ENCODE data around the gene RSAD1. TPM values are rescaled to one million over a fixed set of nuclear protein-coding genes. Genes with fewer than 3 reads are reported as not detected.

RSAD1 gene
- total RNA-seq, 6 donors from 2014 or later: 26.8 to 47.3 (median 34.9) TPM

GRCh38 chr17:50461550-50462132, 17.0 kb upstream of the RSAD1 start:
- ATAC-seq (ENCODE audit: low FRiP score in 2 of 2): no peak
- Histone ChIP-seq H3K4me3 (no peak overlapping the region), H3K4me1 (peaks cover 0 to 5% (median 0%) of the 10 kb centered on the region in 4 donors), H3K27ac (no peak overlapping the region), H3K27me3 (no peaks in the 10 kb centered on the region), H3K9me3 (no peaks in the 10 kb centered on the region), H3K36me3 (peaks cover 0 to 15% (median 11%) of the 10 kb centered on the region in 4 donors)
- 94 to 99% methylated on average over 9 to 13 of the region's 14 CpGs for WGBS, 2 donors
- TF ChIP-seq POLR2AphosphoS5 (IDR thresholded peaks at IDR 0.05) (no peak), CTCF (IDR thresholded peaks at IDR 0.05) (no peak), POLR2A (IDR thresholded peaks at IDR 0.05) (no peak), EP300 (IDR thresholded peaks at IDR 0.05) (no peak)
- no peak for DNase-seq

DNA sequence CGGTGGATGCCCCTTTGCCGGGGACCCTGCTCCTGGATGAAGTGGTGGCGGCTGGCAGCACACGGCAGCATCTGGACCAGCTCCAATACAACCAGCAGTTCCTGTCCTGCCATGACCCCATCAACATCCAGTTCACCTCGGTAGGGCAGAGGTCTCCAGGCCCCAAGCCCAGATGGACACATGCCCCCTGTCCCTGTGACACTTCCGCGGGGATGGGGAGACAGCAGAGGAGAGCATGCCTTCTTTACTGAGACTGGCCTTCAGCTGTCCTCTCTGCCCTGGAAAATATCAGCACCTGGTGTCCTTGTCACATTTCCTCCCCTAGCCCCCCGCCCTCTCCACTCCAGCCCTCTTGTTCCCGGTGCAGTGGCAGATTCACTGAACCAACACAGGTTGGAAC, 16.2 kb upstream of the RSAD1 start:
- H3K4me3 ChIP-seq: no peak overlapping the region
- 70 to 88% methylated on average over 6 to 9 of the region's 9 CpGs for WGBS, 2 donors
- peaks cover 0 to 5% (median 0%) of the 10 kb centered on the region in 4 donors for H3K4me1 ChIP-seq
- TF ChIP-seq CTCF (IDR thresholded peaks at IDR 0.05) (no peak), EP300 (IDR thresholded peaks at IDR 0.05) (no peak), POLR2A (IDR thresholded peaks at IDR 0.05) (no peak), POLR2AphosphoS5 (IDR thresholded peaks at IDR 0.05) (no peak)
- no peaks in the 10 kb centered on the region for H3K9me3 ChIP-seq
- no peak overlapping the region for H3K27ac ChIP-seq
- DNase-seq: no peak
- peaks cover 0 to 6% (median 0%) of the 10 kb centered on the region in 4 donors for H3K27me3 ChIP-seq
- peaks cover 0 to 15% (median 11%) of the 10 kb centered on the region in 4 donors for H3K36me3 ChIP-seq
- ATAC-seq (ENCODE audit: low FRiP score in 2 of 2): no peak

GRCh38 chr17:50464121-50464520, 14.5 kb upstream of the RSAD1 start:
- TF ChIP-seq CTCF (IDR thresholded peaks at IDR 0.05): no peak
- no peak for TF ChIP-seq POLR2A (IDR thresholded peaks at IDR 0.05)
- no peak for TF ChIP-seq POLR2AphosphoS5 (IDR thresholded peaks at IDR 0.05)
- no peak for TF ChIP-seq EP300 (IDR thresholded peaks at IDR 0.05)
- ATAC-seq (ENCODE audit: low FRiP score in 2 of 2) (no peak), DNase-seq (no peak)
- H3K36me3 ChIP-seq: peaks cover 0 to 15% (median 11%) of the 10 kb centered on the region in 4 donors
- H3K4me3 ChIP-seq: no peak overlapping the region
- no peaks in the 10 kb centered on the region for H3K9me3 ChIP-seq
- H3K4me1 ChIP-seq: peaks cover 8 to 18% (median 9%) of the 10 kb centered on the region in 4 donors
- H3K27ac ChIP-seq: no peak overlapping the region
- 94 to 97% methylated on average over 3 of the region's 3 CpGs for WGBS, 2 donors
- H3K27me3 ChIP-seq: peaks cover 0 to 14% (median 4%) of the 10 kb centered on the region in 4 donors

DNA sequence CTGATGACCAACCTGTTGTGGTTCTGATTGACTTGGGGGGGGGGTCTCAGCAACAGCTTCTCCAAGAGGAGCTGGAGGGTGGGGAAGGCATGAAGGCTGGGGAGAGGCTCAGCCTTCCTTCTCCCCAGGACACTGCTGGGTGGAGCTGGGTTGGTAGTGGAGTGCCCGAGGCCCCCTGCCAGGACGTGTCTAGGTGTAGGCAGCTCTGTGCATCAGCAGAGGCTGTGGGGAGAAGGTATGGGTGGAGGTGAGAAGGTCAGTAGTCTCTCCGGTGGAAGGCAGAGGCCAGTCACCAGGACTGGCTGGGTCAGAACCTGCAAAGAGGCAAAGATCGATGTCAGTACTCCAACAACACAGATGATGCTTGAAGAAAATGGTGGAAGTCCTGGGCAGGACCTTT, 13.9 kb upstream of the RSAD1 start:
- H3K9me3 ChIP-seq: no peaks in the 10 kb centered on the region
- peaks cover 0 to 20% (median 4%) of the 10 kb centered on the region in 4 donors for H3K27me3 ChIP-seq
- DNase-seq (no peak), ATAC-seq (ENCODE audit: low FRiP score in 2 of 2) (no peak)
- TF ChIP-seq CTCF (IDR thresholded peaks at IDR 0.05) (no peak), POLR2A (IDR thresholded peaks at IDR 0.05) (no peak), POLR2AphosphoS5 (IDR thresholded peaks at IDR 0.05) (no peak), EP300 (IDR thresholded peaks at IDR 0.05) (no peak)
- peaks cover 10 to 24% (median 13%) of the 10 kb centered on the region in 4 donors for H3K4me1 ChIP-seq
- 84 to 91% methylated on average over 4 of the region's 4 CpGs for WGBS, 2 donors
- H3K27ac ChIP-seq: no peak overlapping the region
- no peak overlapping the region for H3K4me3 ChIP-seq
- H3K36me3 ChIP-seq: peaks cover 0 to 15% (median 11%) of the 10 kb centered on the region in 4 donors

DNA sequence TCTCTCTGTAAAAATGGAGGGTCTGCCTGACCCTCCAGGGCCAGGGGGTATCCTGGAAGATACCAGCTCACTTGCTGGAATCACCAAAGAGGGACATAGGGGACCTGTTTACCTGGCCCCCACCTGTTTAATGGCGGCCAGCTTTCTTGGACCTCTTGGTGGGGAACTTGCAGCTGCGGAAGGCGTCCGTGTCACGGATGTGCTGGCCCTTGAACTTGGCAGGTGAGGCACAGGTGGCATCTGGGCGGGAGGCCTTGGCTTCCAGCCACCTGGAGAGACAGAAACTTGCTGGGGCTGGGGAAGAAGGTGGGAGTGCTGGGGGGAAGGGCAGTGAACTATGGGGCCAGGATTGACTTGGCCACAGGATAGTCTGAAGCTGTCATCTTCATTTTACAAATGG, 13.5 kb upstream of the RSAD1 start:
- peaks cover 0 to 15% (median 11%) of the 10 kb centered on the region in 4 donors for H3K36me3 ChIP-seq

More for the DNA sequence above, 13.5 kb upstream of the RSAD1 start:
- peaks cover 10 to 25% (median 13%) of the 10 kb centered on the region in 4 donors for H3K4me1 ChIP-seq
- WGBS, 2 donors: 95 to 100% methylated on average over 2 to 6 of the region's 6 CpGs
- ATAC-seq (ENCODE audit: low FRiP score in 2 of 2): no peak
- no peak overlapping the region for H3K27ac ChIP-seq
- no peak overlapping the region for H3K4me3 ChIP-seq
- H3K9me3 ChIP-seq: no peaks in the 10 kb centered on the region
- H3K27me3 ChIP-seq: peaks cover 0 to 21% (median 4%) of the 10 kb centered on the region in 4 donors
- TF ChIP-seq EP300 (IDR thresholded peaks at IDR 0.05): no peak
- no peak for TF ChIP-seq POLR2AphosphoS5 (IDR thresholded peaks at IDR 0.05)
- TF ChIP-seq CTCF (IDR thresholded peaks at IDR 0.05): no peak
- TF ChIP-seq POLR2A (IDR thresholded peaks at IDR 0.05): no peak
- no peak for DNase-seq
